ENCODE data around the gene STAG1.
"Not testable (repeated sequence)": the region's sequence is repeated elsewhere in the genome, so short reads cannot be mapped to it uniquely, and the experiment has no call there.

Gene STAG1

GRCh38 chr3:136667081-136667480, 85.1 kb downstream of the STAG1 start:
- H4K91ac ChIP-seq (ENCODE audit: low read depth, low read length) = no peak overlapping the region
- H3K4ac ChIP-seq (ENCODE audit: low read depth, low read length) = no peak overlapping the region
- H3K79me1 ChIP-seq (ENCODE audit: low read length) = no peaks in the 10 kb centered on the region
- peak in 1 of 2 donors; percentile 31 for DNase-seq
- no peak overlapping the region for H4K12ac ChIP-seq (ENCODE audit: low read depth, low read length)
- H3K4me3 ChIP-seq (ENCODE audit: low read depth, low read length) = no peak overlapping the region
- no peak overlapping the region for H2BK12ac ChIP-seq (ENCODE audit: low read length)
- no peak overlapping the region for H2BK5ac ChIP-seq (ENCODE audit: low read depth, low read length, poor library complexity)
- H2AFZ ChIP-seq (ENCODE audit: insufficient read depth, low read length, poor library complexity) = no peak overlapping the region
- peaks cover 2% of the 10 kb centered on the region for H3K79me2 ChIP-seq (ENCODE audit: control insufficient read depth, insufficient read depth, low read length, poor library complexity)
- no peak overlapping the region for H3K14ac ChIP-seq (ENCODE audit: low read length)
- H3K27ac ChIP-seq (ENCODE audit: low read depth, low read length) = no peak overlapping the region
- no peaks in the 10 kb centered on the region for H3K4me1 ChIP-seq (ENCODE audit: control insufficient read depth in 1 of 2, insufficient read depth in 2 of 2, low read length in 2 of 2)
- no peak overlapping the region for H3K23ac ChIP-seq (ENCODE audit: low read length)
- peaks cover 0 to 2% of the 10 kb centered on the region in 2 experiments for H3K36me3 ChIP-seq (ENCODE audit: control insufficient read depth in 1 of 2, insufficient read depth in 2 of 2, low read length in 2 of 2)
- H3K27me3 ChIP-seq (ENCODE audit: insufficient read depth, low read length) = no peaks in the 10 kb centered on the region
- H3K4me2 ChIP-seq (ENCODE audit: low read length) = no peak overlapping the region
- H3K9ac ChIP-seq (ENCODE audit: low read length) = no peak overlapping the region
- WGBS (ENCODE audit: extremely low coverage, insufficient coverage, insufficient read length) = no CpG with 5 or more reads among the region's 2 CpGs
- H4K8ac ChIP-seq (ENCODE audit: low read depth, low read length) = no peak overlapping the region
- H2BK120ac ChIP-seq (ENCODE audit: insufficient read depth, low read length, poor library complexity) = no peak overlapping the region
- no peak overlapping the region for H3K18ac ChIP-seq (ENCODE audit: low read length)
- no peak overlapping the region for H2AK5ac ChIP-seq (ENCODE audit: low read length)
- no peaks in the 10 kb centered on the region for H3K9me3 ChIP-seq (ENCODE audit: insufficient read depth, low read depth, low read length)

GRCh38 chr3:136666301-136666700, 85.9 kb downstream of the STAG1 start:
- not testable (repeated sequence) for H2BK5ac ChIP-seq (ENCODE audit: low read depth, low read length, poor library complexity); H3K27ac ChIP-seq (ENCODE audit: low read depth, low read length); H3K9me3 ChIP-seq (ENCODE audit: insufficient read depth, low read depth, low read length); H4K91ac ChIP-seq (ENCODE audit: low read depth, low read length); H2AFZ ChIP-seq (ENCODE audit: insufficient read depth, low read length, poor library complexity); H3K9ac ChIP-seq (ENCODE audit: low read length); H3K4me1 ChIP-seq (ENCODE audit: control insufficient read depth in 1 of 2, insufficient read depth in 2 of 2, low read length in 2 of 2); H3K4ac ChIP-seq (ENCODE audit: low read depth, low read length); H2BK120ac ChIP-seq (ENCODE audit: insufficient read depth, low read length, poor library complexity); DNase-seq; H3K18ac ChIP-seq (ENCODE audit: low read length); H3K23ac ChIP-seq (ENCODE audit: low read length); H4K8ac ChIP-seq (ENCODE audit: low read depth, low read length); H3K4me2 ChIP-seq (ENCODE audit: low read length); H3K79me1 ChIP-seq (ENCODE audit: low read length); H3K36me3 ChIP-seq (ENCODE audit: control insufficient read depth in 1 of 2, insufficient read depth in 2 of 2, low read length in 2 of 2); H2BK12ac ChIP-seq (ENCODE audit: low read length); H3K14ac ChIP-seq (ENCODE audit: low read length); H3K4me3 ChIP-seq (ENCODE audit: low read depth, low read length); H3K27me3 ChIP-seq (ENCODE audit: insufficient read depth, low read length); H4K12ac ChIP-seq (ENCODE audit: low read depth, low read length); H3K79me2 ChIP-seq (ENCODE audit: control insufficient read depth, insufficient read depth, low read length, poor library complexity); H2AK5ac ChIP-seq (ENCODE audit: low read length)
- no CpG with 5 or more reads among the region's 6 CpGs for WGBS (ENCODE audit: extremely low coverage, insufficient coverage, insufficient read length)

DNA sequence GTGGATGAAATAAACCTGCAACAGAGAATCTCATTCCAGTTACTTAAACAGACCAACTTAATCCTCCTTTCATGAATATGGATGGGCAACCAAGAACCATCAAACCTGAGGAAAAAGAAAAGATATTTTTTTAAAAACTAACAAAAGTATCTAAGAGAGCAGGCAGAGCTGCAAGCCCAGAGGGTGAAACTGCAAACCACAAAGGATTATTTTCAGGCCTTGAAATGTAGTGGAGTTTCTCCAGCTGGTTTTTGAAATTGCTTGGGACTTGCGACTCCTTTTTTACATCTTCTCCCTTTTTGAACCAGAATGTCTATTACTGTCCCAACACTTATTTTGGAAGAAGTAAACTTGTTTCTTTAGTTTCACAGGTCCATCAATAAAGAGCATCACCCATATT, 87.4 kb downstream of the STAG1 start:
- Histone ChIP-seq H3K23ac (ENCODE audit: low read length) (no peak overlapping the region), H3K4ac (ENCODE audit: low read depth, low read length) (no peak overlapping the region), H3K4me3 (ENCODE audit: low read depth, low read length) (no peak overlapping the region), H4K91ac (ENCODE audit: low read depth, low read length) (no peak overlapping the region), H2AK5ac (ENCODE audit: low read length) (no peak overlapping the region), H2AFZ (ENCODE audit: insufficient read depth, low read length, poor library complexity) (no peak overlapping the region), H3K18ac (ENCODE audit: low read length) (no peak overlapping the region), H4K12ac (ENCODE audit: low read depth, low read length) (no peak overlapping the region), H3K79me2 (ENCODE audit: control insufficient read depth, insufficient read depth, low read length, poor library complexity) (no peaks in the 10 kb centered on the region), H4K8ac (ENCODE audit: low read depth, low read length) (no peak overlapping the region), H3K4me2 (ENCODE audit: low read length) (no peak overlapping the region), H3K79me1 (ENCODE audit: low read length) (no peaks in the 10 kb centered on the region), H2BK120ac (ENCODE audit: insufficient read depth, low read length, poor library complexity) (no peak overlapping the region), H3K9ac (ENCODE audit: low read length) (no peak overlapping the region), H3K27ac (ENCODE audit: low read depth, low read length) (no peak overlapping the region), H3K9me3 (ENCODE audit: insufficient read depth, low read depth, low read length) (no peaks in the 10 kb centered on the region), H2BK5ac (ENCODE audit: low read depth, low read length, poor library complexity) (no peak overlapping the region), H3K14ac (ENCODE audit: low read length) (no peak overlapping the region), H3K27me3 (ENCODE audit: insufficient read depth, low read length) (no peaks in the 10 kb centered on the region), H3K4me1 (ENCODE audit: control insufficient read depth in 1 of 2, insufficient read depth in 2 of 2, low read length in 2 of 2) (no peaks in the 10 kb centered on the region), H2BK12ac (ENCODE audit: low read length) (no peak overlapping the region), H3K36me3 (ENCODE audit: control insufficient read depth in 1 of 2, insufficient read depth in 2 of 2, low read length in 2 of 2) (no peaks in the 10 kb centered on the region)
- no CpG with 5 or more reads among the region's 1 CpG for WGBS (ENCODE audit: extremely low coverage, insufficient coverage, insufficient read length)
- DNase-seq = no peak

DNA sequence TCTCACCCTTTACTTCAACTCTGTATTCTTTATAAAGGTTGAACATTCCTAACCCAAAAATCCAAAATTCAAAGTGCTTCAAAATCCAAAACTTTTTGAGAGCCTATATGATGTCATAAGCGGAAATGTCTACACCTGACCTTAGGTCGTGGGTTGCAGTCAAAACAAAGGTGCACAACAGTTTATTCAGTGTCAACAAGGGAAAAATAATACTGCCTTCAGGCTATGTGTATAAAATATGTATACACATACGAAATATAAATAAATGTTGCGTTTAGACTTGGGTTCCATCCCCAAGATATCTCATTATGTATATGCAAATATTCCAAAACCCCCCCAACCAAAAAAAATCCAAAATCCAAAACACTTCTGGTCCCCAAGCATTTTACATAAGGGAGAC, 90.9 kb downstream of the STAG1 start:
- Histone ChIP-seq H3K9me3 (ENCODE audit: insufficient read depth, low read depth, low read length) (no peaks in the 10 kb centered on the region), H2AK5ac (ENCODE audit: low read length) (no peak overlapping the region), H3K4me3 (ENCODE audit: low read depth, low read length) (no peak overlapping the region), H3K27ac (ENCODE audit: low read depth, low read length) (no peak overlapping the region), H4K91ac (ENCODE audit: low read depth, low read length) (no peak overlapping the region), H3K14ac (ENCODE audit: low read length) (no peak overlapping the region), H3K4me2 (ENCODE audit: low read length) (no peak overlapping the region), H2AFZ (ENCODE audit: insufficient read depth, low read length, poor library complexity) (no peak overlapping the region), H3K4me1 (ENCODE audit: control insufficient read depth in 1 of 2, insufficient read depth in 2 of 2, low read length in 2 of 2) (peaks cover 0 to 2% of the 10 kb centered on the region in 2 experiments), H4K12ac (ENCODE audit: low read depth, low read length) (no peak overlapping the region), H3K4ac (ENCODE audit: low read depth, low read length) (no peak overlapping the region), H3K36me3 (ENCODE audit: control insufficient read depth in 1 of 2, insufficient read depth in 2 of 2, low read length in 2 of 2) (no peaks in the 10 kb centered on the region), H2BK12ac (ENCODE audit: low read length) (no peak overlapping the region), H4K8ac (ENCODE audit: low read depth, low read length) (no peak overlapping the region), H3K9ac (ENCODE audit: low read length) (no peak overlapping the region), H2BK120ac (ENCODE audit: insufficient read depth, low read length, poor library complexity) (no peak overlapping the region), H3K79me1 (ENCODE audit: low read length) (no peaks in the 10 kb centered on the region), H2BK5ac (ENCODE audit: low read depth, low read length, poor library complexity) (no peak overlapping the region), H3K18ac (ENCODE audit: low read length) (no peak overlapping the region), H3K23ac (ENCODE audit: low read length) (no peak overlapping the region), H3K27me3 (ENCODE audit: insufficient read depth, low read length) (no peaks in the 10 kb centered on the region), H3K79me2 (ENCODE audit: control insufficient read depth, insufficient read depth, low read length, poor library complexity) (no peaks in the 10 kb centered on the region)
- DNase-seq = no peak
- WGBS (ENCODE audit: extremely low coverage, insufficient coverage, insufficient read length) = no CpG with 5 or more reads among the region's 4 CpGs

All from trophoblast cell (in vitro differentiated cells and primary cell).